ENCODE measurements around the gene DDHD1. TPM values are rescaled to one million over a fixed set of nuclear protein-coding genes. Genes with fewer than 3 reads are reported as not detected.

Gene DDHD1
- total RNA-seq, 1 experiment from 2014 or later = 15.7 TPM

DNA sequence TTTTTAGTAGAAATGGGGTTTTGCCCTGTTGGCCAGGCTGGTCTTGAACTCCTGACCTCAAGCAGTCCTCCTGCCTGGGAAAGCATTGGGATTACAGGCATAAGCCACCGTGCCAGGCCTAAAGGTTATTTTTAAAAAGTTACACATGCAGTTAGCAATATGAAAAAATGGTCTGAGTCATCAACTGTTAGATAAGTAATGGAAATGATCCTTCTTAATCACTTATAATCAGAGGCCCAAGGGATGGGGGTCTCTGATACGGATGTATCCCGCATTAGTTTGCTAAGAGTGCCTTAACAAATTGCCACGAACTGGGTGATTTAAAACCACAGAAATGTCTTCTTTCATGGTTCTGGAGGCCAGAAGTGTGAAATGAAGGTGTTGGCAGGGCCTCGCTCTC is 148.1 kb downstream of the DDHD1 start:
- Histone ChIP-seq H3K79me2 (ENCODE audit: insufficient read depth, low read length) (no peaks in the 10 kb centered on the region), H3K4me1 (ENCODE audit: insufficient read depth, low read length) (no peaks in the 10 kb centered on the region), H3K4ac (ENCODE audit: low read depth, low read length) (no peak overlapping the region), H2AK5ac (ENCODE audit: insufficient read length, low read length) (no peak overlapping the region), H4K5ac (ENCODE audit: insufficient read length, low read depth, low read length) (no peak overlapping the region), H2BK120ac (ENCODE audit: low read depth, low read length, poor library complexity, severe bottlenecking) (no peak overlapping the region), H2AFZ (ENCODE audit: low read length) (no peak overlapping the region), H3K27ac (ENCODE audit: insufficient read length, low read depth, low read length) (no peak overlapping the region), H3K23me2 (ENCODE audit: insufficient read length, low read depth, low read length, poor library complexity, severe bottlenecking) (no peaks in the 10 kb centered on the region), H2BK20ac (ENCODE audit: low read depth, low read length, poor library complexity, severe bottlenecking) (no peak overlapping the region), H4K20me1 (ENCODE audit: control insufficient read depth, insufficient read depth, insufficient read length) (no peaks in the 10 kb centered on the region), H3K9ac (ENCODE audit: extremely low read depth, insufficient read length, low read length) (no peak overlapping the region), H4K91ac (ENCODE audit: insufficient read length, low read depth, low read length) (no peak overlapping the region), H3K4me2 (ENCODE audit: insufficient read depth, insufficient read length, low read length) (no peak overlapping the region), H2BK5ac (ENCODE audit: insufficient read length, low read length) (no peak overlapping the region), H3T11ph (ENCODE audit: low read length) (no peak overlapping the region), H3K27me3 (ENCODE audit: insufficient read depth, low read length) (no peaks in the 10 kb centered on the region), H2BK15ac (ENCODE audit: low read depth, low read length) (no peak overlapping the region), H3K9me3 (ENCODE audit: control insufficient read depth, low read depth, low read length) (no peaks in the 10 kb centered on the region), H3K79me1 (ENCODE audit: insufficient read depth, low read depth, low read length, poor library complexity, severe bottlenecking) (no peaks in the 10 kb centered on the region), H3K23ac (ENCODE audit: insufficient read length, low read depth, low read length) (no peak overlapping the region), H4K8ac (replicated peaks; ENCODE audit: insufficient read length, low read depth, low read length) (no peak overlapping the region), H3K14ac (ENCODE audit: insufficient read depth, low read length) (no peak overlapping the region), H2BK12ac (ENCODE audit: insufficient read length, low read depth, low read length) (no peak overlapping the region), H3K18ac (ENCODE audit: insufficient read length, low read depth, low read length) (no peak overlapping the region), H3K56ac (ENCODE audit: insufficient read length, low read depth, low read length) (no peak overlapping the region)
- peaks cover 13 to 14% of the 10 kb centered on the region in 2 experiments for H3K4me1 Mint-ChIP-seq
- WGBS (ENCODE audit: extremely low coverage, insufficient read length, low lambda C conversion rate) = no CpG with 5 or more reads among the region's 5 CpGs
- no peaks in the 10 kb centered on the region for H3K9me3 Mint-ChIP-seq
- no peaks in the 10 kb centered on the region for H3K36me3 Mint-ChIP-seq (ENCODE audit: insufficient read depth in 1 of 3, low read depth in 3 of 3)
- H3K27ac Mint-ChIP-seq = peak overlapping the region in 1 of 3 experiments; percentile 40; a peak in 2 of 7 replicates
- no peak overlapping the region for H3K4me3 Mint-ChIP-seq
- H3K27me3 Mint-ChIP-seq (ENCODE audit: low read depth) = no peaks in the 10 kb centered on the region
- TF ChIP-seq, protein P1, sequence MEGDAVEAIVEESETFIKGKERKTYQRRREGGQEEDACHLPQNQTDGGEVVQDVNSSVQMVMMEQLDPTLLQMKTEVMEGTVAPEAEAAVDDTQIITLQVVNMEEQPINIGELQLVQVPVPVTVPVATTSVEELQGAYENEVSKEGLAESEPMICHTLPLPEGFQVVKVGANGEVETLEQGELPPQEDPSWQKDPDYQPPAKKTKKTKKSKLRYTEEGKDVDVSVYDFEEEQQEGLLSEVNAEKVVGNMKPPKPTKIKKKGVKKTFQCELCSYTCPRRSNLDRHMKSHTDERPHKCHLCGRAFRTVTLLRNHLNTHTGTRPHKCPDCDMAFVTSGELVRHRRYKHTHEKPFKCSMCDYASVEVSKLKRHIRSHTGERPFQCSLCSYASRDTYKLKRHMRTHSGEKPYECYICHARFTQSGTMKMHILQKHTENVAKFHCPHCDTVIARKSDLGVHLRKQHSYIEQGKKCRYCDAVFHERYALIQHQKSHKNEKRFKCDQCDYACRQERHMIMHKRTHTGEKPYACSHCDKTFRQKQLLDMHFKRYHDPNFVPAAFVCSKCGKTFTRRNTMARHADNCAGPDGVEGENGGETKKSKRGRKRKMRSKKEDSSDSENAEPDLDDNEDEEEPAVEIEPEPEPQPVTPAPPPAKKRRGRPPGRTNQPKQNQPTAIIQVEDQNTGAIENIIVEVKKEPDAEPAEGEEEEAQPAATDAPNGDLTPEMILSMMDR (conservative IDR thresholded peaks at IDR 0.05) = no peak
- DNase-seq = no peak
